ENCODE data around the gene GPR161.

GRCh38 chr1:168172250-168172915 is 35.7 kb upstream of the GPR161 start:
- TF ChIP-seq POLR2A (IDR thresholded peaks at IDR 0.05; ENCODE audit: low read length) = no peak
- TF ChIP-seq GATA1 (IDR thresholded peaks at IDR 0.05; ENCODE audit: low read depth, low read length) = no peak
